Bronchial epithelial cell (primary cell): ENCODE measurements around the gene IL1RL2. TPM values are rescaled to one million over a fixed set of nuclear protein-coding genes. Genes with fewer than 3 reads are reported as not detected.

ENCODE experiments used
- DNase-seq: peaks from one replicate; pipeline ENCODE4 v3.0.0-alpha.2; 2010; ENCODE audit warnings: low read depth
- FAIRE-seq: peaks from 2 replicates; lab custom pipeline; 2011; peaks lifted over from hg19 to GRCh38; lab: Jason Lieb, UNC
- H3K27me3 ChIP-seq: 2 replicates; pipeline ENCODE4 v1.5.1; 2011; ENCODE audit warnings: low read length; ENCODE audit not compliant: control insufficient read depth, insufficient read depth
- H3K36me3 ChIP-seq: 2 replicates; pipeline ENCODE4 v1.5.1; 2011; ENCODE audit warnings: low read length; ENCODE audit not compliant: control insufficient read depth, insufficient read depth
- H3K4me3 ChIP-seq: 2 replicates; pipeline ENCODE4 v1.5.1; 2011; ENCODE audit warnings: mild to moderate bottlenecking, low read depth, low read length, control low read depth
- total RNA-seq: library from RNA; depleted of rRNA; stranded (reverse); fragments of >200 nt; gene quantifications from 2 replicates; pipeline ENCODE4 v1.2.1, GENCODE V29; 2014
- TF ChIP-seq, protein P1 (sequence below): IDR thresholded peaks from 2 replicates; pipeline ENCODE4 v1.5.1; 2011; ENCODE audit warnings: mild to moderate bottlenecking, moderate library complexity, low read length, control low read depth, inconsistent platforms; ENCODE audit not compliant: insufficient read depth, severe bottlenecking

IL1RL2 gene
- total RNA-seq, 1 donor from 2014 or later = 1.8 TPM

GRCh38 chr2:102286041-102286440 lies 99.2 kb downstream of the IL1RL2 start:
- FAIRE-seq (no peak), DNase-seq (no peak)
- no peaks in the 10 kb centered on the region for H3K36me3 ChIP-seq
- TF ChIP-seq, protein P1, sequence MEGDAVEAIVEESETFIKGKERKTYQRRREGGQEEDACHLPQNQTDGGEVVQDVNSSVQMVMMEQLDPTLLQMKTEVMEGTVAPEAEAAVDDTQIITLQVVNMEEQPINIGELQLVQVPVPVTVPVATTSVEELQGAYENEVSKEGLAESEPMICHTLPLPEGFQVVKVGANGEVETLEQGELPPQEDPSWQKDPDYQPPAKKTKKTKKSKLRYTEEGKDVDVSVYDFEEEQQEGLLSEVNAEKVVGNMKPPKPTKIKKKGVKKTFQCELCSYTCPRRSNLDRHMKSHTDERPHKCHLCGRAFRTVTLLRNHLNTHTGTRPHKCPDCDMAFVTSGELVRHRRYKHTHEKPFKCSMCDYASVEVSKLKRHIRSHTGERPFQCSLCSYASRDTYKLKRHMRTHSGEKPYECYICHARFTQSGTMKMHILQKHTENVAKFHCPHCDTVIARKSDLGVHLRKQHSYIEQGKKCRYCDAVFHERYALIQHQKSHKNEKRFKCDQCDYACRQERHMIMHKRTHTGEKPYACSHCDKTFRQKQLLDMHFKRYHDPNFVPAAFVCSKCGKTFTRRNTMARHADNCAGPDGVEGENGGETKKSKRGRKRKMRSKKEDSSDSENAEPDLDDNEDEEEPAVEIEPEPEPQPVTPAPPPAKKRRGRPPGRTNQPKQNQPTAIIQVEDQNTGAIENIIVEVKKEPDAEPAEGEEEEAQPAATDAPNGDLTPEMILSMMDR = no peak
- no peaks in the 10 kb centered on the region for H3K27me3 ChIP-seq
- no peak overlapping the region for H3K4me3 ChIP-seq

GRCh38 chr2:102289129-102289528 lies 102.3 kb downstream of the IL1RL2 start:
- Histone ChIP-seq H3K4me3 (no peak overlapping the region), H3K36me3 (no peaks in the 10 kb centered on the region), H3K27me3 (no peaks in the 10 kb centered on the region)
- TF ChIP-seq, protein P1 = no peak
- FAIRE-seq (no peak), DNase-seq (no peak)

Other genes with a start within 250 kb of the IL1RL2 start
- gene IL1R2, start 195.1 kb upstream of the IL1RL2 start, total RNA-seq = not detected in 2 replicates
- gene IL1R1, start 44.3 kb upstream of the IL1RL2 start, total RNA-seq = 1.6 and 3.1 TPM in 2 replicates
- gene IL1RL1, start 124.5 kb downstream of the IL1RL2 start, total RNA-seq = 65.8 and 162 TPM in 2 replicates
- gene IL18R1, start 168.8 kb downstream of the IL1RL2 start, total RNA-seq = 5.3 and 11.5 TPM in 2 replicates
- not detected in 2 replicates for gene IL18RAP, start 236.1 kb downstream of the IL1RL2 start, total RNA-seq